ENCODE data around the gene GDI2.

GDI2 gene

GRCh38 chr10:5776881-5777197 lies 36.4 kb downstream of the GDI2 start:
- H3K4me3 ChIP-seq (ENCODE audit: low read depth, low read length) = no peak overlapping the region
- no peak for TF ChIP-seq CTCF (IDR thresholded peaks at IDR 0.05; ENCODE audit: low read depth, low read length)

GRCh38 chr10:5776136-5776880 lies 36.9 kb downstream of the GDI2 start:
- H3K4me3 ChIP-seq (ENCODE audit: low read depth, low read length) = no peak overlapping the region

GRCh38 chr10:5775685-5776084 lies 37.5 kb downstream of the GDI2 start:
- TF ChIP-seq CTCF (IDR thresholded peaks at IDR 0.05; ENCODE audit: low read depth, low read length) = no peak
- no peak overlapping the region for H3K4me3 ChIP-seq (ENCODE audit: low read depth, low read length)

More at GRCh38 chr10:5776136-5776880, 36.9 kb downstream of the GDI2 start:
- no peak for TF ChIP-seq CTCF (IDR thresholded peaks at IDR 0.05; ENCODE audit: low read depth, low read length)

- H3K4me3 ChIP-seq (ENCODE audit: low read depth, low read length) = no peak overlapping the region
- TF ChIP-seq CTCF (IDR thresholded peaks at IDR 0.05; ENCODE audit: low read depth, low read length) = no peak
These were observed 38.1 kb downstream of the GDI2 start for GRCh38 chr10:5774987-5775620.

- no peak for TF ChIP-seq CTCF (IDR thresholded peaks at IDR 0.05; ENCODE audit: low read depth, low read length)
- H3K4me3 ChIP-seq (ENCODE audit: low read depth, low read length) = no peak overlapping the region
These were observed 47.0 kb downstream of the GDI2 start for GRCh38 chr10:5766189-5766588.

- TF ChIP-seq CTCF (IDR thresholded peaks at IDR 0.05; ENCODE audit: low read depth, low read length) = no peak
- no peak overlapping the region for H3K4me3 ChIP-seq (ENCODE audit: low read depth, low read length)
These were observed 47.6 kb downstream of the GDI2 start for GRCh38 chr10:5765617-5766016.

All from WI38 (cell line).